ENCODE results near the gene GRAMD2A.

DNA sequence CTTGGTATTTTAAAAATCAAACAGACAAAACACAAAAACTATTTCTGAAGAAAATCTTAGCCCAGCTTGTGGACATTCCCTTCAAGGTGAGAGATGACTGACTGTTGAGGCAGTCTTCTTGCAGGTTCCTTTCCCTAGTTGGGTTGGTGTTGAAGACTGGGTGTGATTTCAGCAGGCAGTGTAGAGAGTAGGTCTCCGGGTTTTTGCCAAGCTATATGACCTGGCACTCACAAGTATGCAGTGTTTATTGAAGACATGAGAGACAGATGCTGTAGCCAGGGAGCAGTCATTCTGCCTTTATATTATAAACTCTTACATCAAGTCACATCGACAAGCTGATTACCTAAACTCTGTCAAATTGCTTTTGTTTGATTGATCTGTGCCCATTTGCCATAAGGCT lies 61.9 kb downstream of the GRAMD2A start:
- TF ChIP-seq, protein P1, sequence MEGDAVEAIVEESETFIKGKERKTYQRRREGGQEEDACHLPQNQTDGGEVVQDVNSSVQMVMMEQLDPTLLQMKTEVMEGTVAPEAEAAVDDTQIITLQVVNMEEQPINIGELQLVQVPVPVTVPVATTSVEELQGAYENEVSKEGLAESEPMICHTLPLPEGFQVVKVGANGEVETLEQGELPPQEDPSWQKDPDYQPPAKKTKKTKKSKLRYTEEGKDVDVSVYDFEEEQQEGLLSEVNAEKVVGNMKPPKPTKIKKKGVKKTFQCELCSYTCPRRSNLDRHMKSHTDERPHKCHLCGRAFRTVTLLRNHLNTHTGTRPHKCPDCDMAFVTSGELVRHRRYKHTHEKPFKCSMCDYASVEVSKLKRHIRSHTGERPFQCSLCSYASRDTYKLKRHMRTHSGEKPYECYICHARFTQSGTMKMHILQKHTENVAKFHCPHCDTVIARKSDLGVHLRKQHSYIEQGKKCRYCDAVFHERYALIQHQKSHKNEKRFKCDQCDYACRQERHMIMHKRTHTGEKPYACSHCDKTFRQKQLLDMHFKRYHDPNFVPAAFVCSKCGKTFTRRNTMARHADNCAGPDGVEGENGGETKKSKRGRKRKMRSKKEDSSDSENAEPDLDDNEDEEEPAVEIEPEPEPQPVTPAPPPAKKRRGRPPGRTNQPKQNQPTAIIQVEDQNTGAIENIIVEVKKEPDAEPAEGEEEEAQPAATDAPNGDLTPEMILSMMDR (IDR thresholded peaks at IDR 0.05; ENCODE audit: low read length), result no peak
- no peak for TF ChIP-seq EZH2 (IDR thresholded peaks at IDR 0.05; ENCODE audit: borderline replicate concordance, low read length)
